K562 (cell line): Measurements from ENCODE around the gene PDE6G. TPM values are rescaled to one million over a fixed set of nuclear protein-coding genes. Genes with fewer than 3 reads are reported as not detected.

Experiments
- ATAC-seq: fragments of 200-7000 bp; cut with Tn5 transposase; 3 replicates; pipeline ENCODE4 v1.9.1; 2020; ENCODE audit warnings: moderate library complexity
- BruUV-seq: library from RNA; stranded (reverse); fragments of 400-500 nt; replicated peaks from 2 replicates; lab custom pipeline; 2021; lab: Mats Ljungman, UMichigan
- CTCF ChIA-PET: fragments of 300-600 bp; formaldehyde crosslinking; extraction: SDS; loops from one replicate; lab custom pipeline; 2021; ENCODE audit warnings: low intra/inter-chr PET ratio; lab: Yijun Ruan, JAX
- POLR2A ChIA-PET: fragments of 300-600, 350-650 bp; sonication (Branson Sonifier 250); formaldehyde crosslinking; extraction: SDS; loops from one replicate; lab custom pipeline; 2021; ENCODE audit warnings: antibody characterized with exemption, inconsistent platforms; lab: Yijun Ruan, JAX
- DNase-seq, 4 experiments: peaks; one replicate each; pipeline versions ENCODE4 v3.0.0 to v3.0.0-alpha.2; 2011 to 2018; ENCODE audit warnings: low spot score in 3 of 4, mixed read lengths in 3 of 4; ENCODE audit errors: extremely low read depth in 1 of 4
- FAIRE-seq: peaks from 2 replicates; lab custom pipeline; 2011; peaks lifted over from hg19 to GRCh38; lab: Jason Lieb, UNC
- H2AFZ ChIP-seq: 2 replicates; pipeline ENCODE4 v1.6.0; 2011; ENCODE audit warnings: low read depth, low read length, control low read depth, inconsistent platforms
- H3K27ac ChIP-seq: fragments of 200-600 bp; 3 replicates; pipeline ENCODE4 v1.8.0; 2011; ENCODE audit warnings: low read depth, mild to moderate bottlenecking, control low read depth, inconsistent platforms, low read length, moderate library complexity, mixed read lengths; ENCODE audit errors: extremely low read depth
- H3K27me3 ChIP-seq, 2 experiments: fragments of 300-600 bp in 1 of 2; 2 replicates in 1 of 2; 3 replicates in 1 of 2; pipeline versions ENCODE4 v1.6.0 to v1.8.0; 2011; ENCODE audit warnings: inconsistent platforms in 2 of 2, low read length in 2 of 2, mild to moderate bottlenecking in 1 of 2, mixed read lengths in 1 of 2, moderate library complexity in 1 of 2; ENCODE audit not compliant: control insufficient read depth in 2 of 2, insufficient read depth in 2 of 2
- H3K36me3 ChIP-seq: fragments of 300-600 bp; 3 replicates; pipeline ENCODE4 v1.8.0; 2011; ENCODE audit warnings: mild to moderate bottlenecking, low read length, inconsistent platforms; ENCODE audit not compliant: control insufficient read depth, insufficient read depth
- H3K4me1 ChIP-seq, 2 experiments: fragments of 200-600 bp in 1 of 2; replicated peaks in 1 of 2; 2 replicates in 1 of 2; 3 replicates in 1 of 2; pipeline versions ENCODE4 v1.5.1 to v1.8.0; 2011; ENCODE audit warnings: inconsistent platforms in 2 of 2, low read length in 2 of 2, mild to moderate bottlenecking in 1 of 2, mixed read lengths in 1 of 2, moderate library complexity in 1 of 2; ENCODE audit not compliant: control insufficient read depth in 2 of 2, insufficient read depth in 2 of 2
- H3K4me2 ChIP-seq: 2 replicates; pipeline ENCODE4 v1.6.1; 2011; ENCODE audit warnings: low read length, control low read depth, inconsistent platforms, mixed read lengths; ENCODE audit not compliant: insufficient read depth
- H3K4me3 ChIP-seq: fragments of 200-600 bp; sonication (generic), shearing (Covaris generic); 2 replicates; pipeline ENCODE4 v1.5.1; 2016; ENCODE audit warnings: control low read depth, inconsistent platforms
- H3K79me2 ChIP-seq: fragments of 200-600 bp; 3 replicates; pipeline ENCODE4 v1.8.0; 2011; ENCODE audit warnings: low read length, inconsistent platforms; ENCODE audit not compliant: control insufficient read depth, insufficient read depth
- H3K9ac ChIP-seq, 2 experiments: 2 replicates each; pipeline versions ENCODE4 v1.6.0 to v1.6.1; 2011; ENCODE audit warnings: low read depth in 2 of 2, low read length in 2 of 2, control low read depth in 1 of 2, inconsistent platforms in 1 of 2, mild to moderate bottlenecking in 1 of 2, mixed read lengths in 1 of 2; ENCODE audit not compliant: insufficient read depth in 1 of 2
- H3K9me1 ChIP-seq: one replicate; pipeline ENCODE4 v1.6.0; 2011; ENCODE audit warnings: inconsistent platforms, mild to moderate bottlenecking, low read length, moderate library complexity; ENCODE audit not compliant: control insufficient read depth, insufficient read depth
- H3K9me3 ChIP-seq: replicated peaks from 2 replicates; pipeline ENCODE4 v1.5.1; 2011; ENCODE audit warnings: low read depth, low read length, inconsistent platforms; ENCODE audit not compliant: control insufficient read depth, insufficient read depth
- H4K20me1 ChIP-seq: replicated peaks from 2 replicates; pipeline ENCODE4 v1.6.1; 2011; ENCODE audit warnings: low read length, inconsistent platforms, mixed read lengths; ENCODE audit not compliant: control insufficient read depth, insufficient read depth
- EHMT2 ChIP-seq: fragments of 450-650 bp; IDR thresholded peaks from 2 replicates; pipeline ENCODE4 v1.6.1; 2018; ENCODE audit warnings: antibody characterized with exemption
- FIP1L1 ChIP-seq: fragments of 200-400 bp; formaldehyde crosslinking; IDR thresholded peaks from 2 replicates; pipeline ENCODE4 v1.6.1; 2018; ENCODE audit warnings: mild to moderate bottlenecking, low read depth, low read length; ENCODE audit not compliant: poor library complexity, severe bottlenecking
- JUND ChIP-seq, 2 experiments: IDR thresholded peaks; 2 replicates in 1 of 2; 3 replicates in 1 of 2; pipeline ENCODE4 v1.6.1; 2011; ENCODE audit warnings: borderline replicate concordance in 2 of 2, low read depth in 2 of 2, low read length in 2 of 2, improper control_type of control experiment in 1 of 2, missing biosample characterization in 1 of 2, missing genetic modification characterization in 1 of 2, missing genetic modification reagents in 1 of 2
- LARP7 ChIP-seq: fragments of 450-650 bp; IDR thresholded peaks from 2 replicates; pipeline ENCODE4 v1.6.1; 2016
- NCOA4 ChIP-seq: fragments of 450-650 bp; IDR thresholded peaks from 2 replicates; pipeline ENCODE4 v1.6.1; 2018; ENCODE audit warnings: mild to moderate bottlenecking; ENCODE audit not compliant: partially characterized antibody
- RAD51 ChIP-seq: fragments of 450-650 bp; IDR thresholded peaks from 2 replicates; pipeline ENCODE4 v1.7.1; 2016; ENCODE audit warnings: low read depth, mild to moderate bottlenecking, borderline replicate concordance
- SETDB1 ChIP-seq: IDR thresholded peaks from one replicate; pipeline ENCODE4 v1.6.1; 2012; ENCODE audit warnings: low read length, control low read depth, inconsistent platforms
- SMAD2 ChIP-seq: fragments of 150-350 bp; IDR thresholded peaks from 2 replicates; pipeline ENCODE4 v1.6.1; 2014; ENCODE audit warnings: low read depth, mild to moderate bottlenecking, low read length
- SP2 ChIP-seq: IDR thresholded peaks from 2 replicates; pipeline ENCODE4 v1.6.1; 2011; ENCODE audit warnings: mild to moderate bottlenecking, low read depth, low read length, moderate library complexity; ENCODE audit not compliant: poor library complexity, severe bottlenecking; ENCODE audit errors: extremely low read depth
- TEAD4 ChIP-seq, 2 experiments: sonication (generic) in 1 of 2; formaldehyde crosslinking in 1 of 2; IDR thresholded peaks; 2 replicates each; pipeline versions ENCODE4 v1.6.1 to v1.8.0; 2012 to 2022; ENCODE audit warnings: borderline replicate concordance in 1 of 2, inconsistent platforms in 1 of 2, low read length in 1 of 2, mild to moderate bottlenecking in 1 of 2, missing genetic modification reagents in 1 of 2
- TFAM ChIP-seq: fragments of 250-450 bp; sonication (Bioruptor Pico); conservative IDR thresholded peaks from 2 replicates; pipeline ENCODE4 v1.5.0; 2021; ENCODE audit warnings: mild to moderate bottlenecking, moderate library complexity
- WGBS: fragments of 100-300 bp; shearing (Covaris generic); methylation state at CpG from one replicate; pipeline ENCODE4 v1.1.6; 2016; ENCODE audit warnings: low coverage, mixed read lengths; ENCODE audit not compliant: insufficient coverage; ENCODE audit errors: missing lambda C conversion rate; 5-methylcytosine and 5-hydroxymethylcytosine counted together
- in situ Hi-C: fragments of 300-500 bp; cut with MboI; formaldehyde crosslinking; loops from 4 replicates; pipeline ENCODE4 v1.15.0; 2018; ENCODE audit warnings: inconsistent platforms, mixed read lengths
- intact Hi-C: fragments of 100-400 bp; cut with micrococcal nuclease; formaldehyde crosslinking; loops from 2 replicates; pipeline ENCODE4 v1.14.2; 2022
- polyA plus RNA-seq, 8 experiments: library from polyadenylated mRNA; depleted of rRNA in 4 of 8; stranded (reverse) in 5 of 8; unstranded in 3 of 8; fragments of >200 nt; fragmentation: Nextera tagmentation in 2 of 8; fragmentation: Illumina TruSeq in 1 of 8; extraction: Ambion mirVana in 2 of 8; extraction: Trizol in 1 of 8; gene quantifications; 2 replicates each; pipeline versions ENCODE4 v1.2.1 to v1.2.3, GENCODE V29; 2011 to 2014; ENCODE audit warnings: inconsistent platforms in 1 of 8, missing spikeins in 1 of 8
- total RNA-seq, 7 experiments: library from RNA; depleted of rRNA in 6 of 7; stranded (reverse); fragments of >200 nt in 6 of 7; fragmentation: Illumina TruSeq in 2 of 7; extraction: Trizol in 2 of 7; gene quantifications; 2 replicates each; pipeline versions ENCODE4 v1.2.1 to v1.2.3, GENCODE V29; 2011 to 2021; ENCODE audit warnings: low replicate concordance in 1 of 7
- TF ChIP-seq, protein P1 (sequence below): sonication (generic); formaldehyde crosslinking; IDR thresholded peaks from 2 replicates; pipeline ENCODE4 v1.8.1; 2023; ENCODE audit warnings: mild to moderate bottlenecking, missing genetic modification reagents
- TF ChIP-seq, protein P2 (sequence below): fragments of 250-450 bp; sonication (Bioruptor Pico); IDR thresholded peaks from 2 replicates; pipeline ENCODE4 v1.5.0; 2021
- TF ChIP-seq, protein P3 (sequence below): sonication (generic); formaldehyde crosslinking; IDR thresholded peaks from 2 replicates; pipeline ENCODE4 v1.8.0; 2023; ENCODE audit warnings: mild to moderate bottlenecking, missing genetic modification reagents

Gene PDE6G
- total and polyA plus RNA-seq, 9 of the 15 experiments (the other 6 are each of a cell fraction or from before 2014, with no cell fraction given): 0.14 to 0.59 TPM; not detected in 7

DNA sequence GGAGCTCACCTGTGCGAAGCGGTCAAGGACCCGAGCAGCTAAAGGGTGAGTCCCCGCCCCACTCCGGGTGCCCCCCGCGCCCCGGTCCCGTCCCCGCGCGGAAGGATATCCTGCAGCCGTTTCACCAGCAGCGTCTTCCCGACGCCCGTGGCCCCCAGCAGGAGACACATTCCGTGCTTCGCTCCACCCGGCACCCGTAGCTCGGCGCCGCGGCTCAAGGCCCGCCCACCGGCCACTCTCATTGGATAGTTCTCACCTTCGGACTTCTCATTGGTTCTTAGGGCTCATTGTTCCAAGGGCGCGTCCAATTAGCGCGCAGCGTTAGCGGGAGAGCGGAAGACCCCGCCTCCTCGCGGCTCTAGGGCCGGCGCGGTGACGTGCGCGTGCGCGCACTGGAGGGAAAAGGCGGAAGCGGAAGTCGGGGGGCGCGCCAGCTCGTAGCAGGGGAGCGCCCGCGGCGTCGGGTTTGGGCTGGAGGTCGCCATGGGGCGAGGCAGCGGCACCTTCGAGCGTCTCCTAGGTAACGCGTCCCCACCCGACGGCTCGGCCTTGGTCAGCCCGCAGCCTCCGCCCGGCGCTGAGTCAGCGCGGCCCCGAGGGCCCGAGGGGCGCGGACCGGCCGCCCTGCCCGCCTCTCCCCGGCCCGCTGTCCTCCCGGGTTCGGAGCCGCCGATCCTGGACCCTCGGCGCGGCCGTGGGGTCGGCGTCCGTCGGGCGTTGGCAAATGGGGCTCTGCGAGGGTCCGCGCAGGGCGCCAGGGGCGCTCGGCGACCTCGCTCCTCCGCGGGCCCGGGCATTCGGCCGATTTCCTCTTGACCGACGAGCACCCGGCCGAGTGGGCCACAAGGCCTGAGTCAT, 27.5 kb upstream of the PDE6G start, which contains the start of the genes ARL16 and HGS:
Gene ARL16 (minus strand): TSS at position 214 of the 858 bp plus-strand sequence. CDS start 44 bp downstream, at position 170.
Gene HGS (plus strand): TSS at position 428 of the 858 bp plus-strand sequence. CDS start 56 bp downstream, at position 484.
- Histone ChIP-seq H3K4me2 (peak within 1 kb of the TSS; percentile 96), H3K4me1 (peaks cover 13 to 61% of the 10 kb centered on the region in 2 experiments), H3K9ac (peak within 1 kb of the TSS; percentile 96 to 99), H3K36me3 (peaks cover 52% of the 10 kb centered on the region; the same call in 2 of the 3 replicates), H3K79me2 (peaks cover 55% of the 10 kb centered on the region), H3K9me3 (no peaks in the 10 kb centered on the region), H3K4me3 (peak within 1 kb of the TSS; percentile 96), H3K27ac (peak within 1 kb of the TSS; percentile 95), H2AFZ (peak within 1 kb of the TSS; percentile 78), H3K27me3 (no peaks in the 10 kb centered on the region), H4K20me1 (peaks cover 12% of the 10 kb centered on the region; the same call in 1 of the 2 replicates), H3K9me1 (peaks cover 6% of the 10 kb centered on the region)
- WGBS: under 1% methylated on average over 63 of the region's 112 CpGs
- ChIA-PET POLR2A (interaction anchor here (0.6 to 3.5 kb wide), 24 partner anchors 9 to 1080 kb away, joined by 3 to 39 read pairs (median 4); partner anchors contain the start of genes CCDC137, MRPL12 and OXLD1), CTCF (interaction anchor here (0.6 kb wide), 2 partner anchors 33 to 115 kb away, joined by 3 read pairs; no protein-coding TSS in a partner anchor)
- no TSS peak for BruUV-seq
- ATAC-seq: peak; percentile 99
- intact Hi-C loops (no loop called here), in situ Hi-C loops (no loop called here)
- DNase-seq: peak; percentile 96 to 100 (median 98)
- FAIRE-seq: peak; percentile 100
- TF ChIP-seq TFAM (no peak), RAD51 (no peak; the same call in 1 of the 2 replicates), SETDB1 (no peak), SP2 (peak; percentile 83), LARP7 (no peak), NCOA4 (no peak), JUND (IDR thresholded peaks at IDR 0.05; ENCODE audit: borderline replicate concordance, low read depth, low read length) (no peak), JUND (tag; IDR thresholded peaks at IDR 0.05; ENCODE audit: borderline replicate concordance, low read depth, low read length) (no peak), TEAD4 (IDR thresholded peaks at IDR 0.05; ENCODE audit: low read length) (peak; percentile 70), TEAD4 (CRISPR knock-in tag; IDR thresholded peaks at IDR 0.05; ENCODE audit: borderline replicate concordance) (no peak), FIP1L1 (no peak), SMAD2 (no peak), EHMT2 (no peak)
- TF ChIP-seq, protein P1, sequence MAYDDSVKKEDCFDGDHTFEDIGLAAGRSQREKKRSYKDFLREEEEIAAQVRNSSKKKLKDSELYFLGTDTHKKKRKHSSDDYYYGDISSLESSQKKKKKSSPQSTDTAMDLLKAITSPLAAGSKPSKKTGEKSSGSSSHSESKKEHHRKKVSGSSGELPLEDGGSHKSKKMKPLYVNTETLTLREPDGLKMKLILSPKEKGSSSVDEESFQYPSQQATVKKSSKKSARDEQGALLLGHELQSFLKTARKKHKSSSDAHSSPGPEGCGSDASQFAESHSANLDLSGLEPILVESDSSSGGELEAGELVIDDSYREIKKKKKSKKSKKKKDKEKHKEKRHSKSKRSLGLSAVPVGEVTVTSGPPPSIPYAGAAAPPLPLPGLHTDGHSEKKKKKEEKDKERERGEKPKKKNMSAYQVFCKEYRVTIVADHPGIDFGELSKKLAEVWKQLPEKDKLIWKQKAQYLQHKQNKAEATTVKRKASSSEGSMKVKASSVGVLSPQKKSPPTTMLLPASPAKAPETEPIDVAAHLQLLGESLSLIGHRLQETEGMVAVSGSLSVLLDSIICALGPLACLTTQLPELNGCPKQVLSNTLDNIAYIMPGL (CRISPR knock-in tag): no peak
- TF ChIP-seq, protein P2, sequence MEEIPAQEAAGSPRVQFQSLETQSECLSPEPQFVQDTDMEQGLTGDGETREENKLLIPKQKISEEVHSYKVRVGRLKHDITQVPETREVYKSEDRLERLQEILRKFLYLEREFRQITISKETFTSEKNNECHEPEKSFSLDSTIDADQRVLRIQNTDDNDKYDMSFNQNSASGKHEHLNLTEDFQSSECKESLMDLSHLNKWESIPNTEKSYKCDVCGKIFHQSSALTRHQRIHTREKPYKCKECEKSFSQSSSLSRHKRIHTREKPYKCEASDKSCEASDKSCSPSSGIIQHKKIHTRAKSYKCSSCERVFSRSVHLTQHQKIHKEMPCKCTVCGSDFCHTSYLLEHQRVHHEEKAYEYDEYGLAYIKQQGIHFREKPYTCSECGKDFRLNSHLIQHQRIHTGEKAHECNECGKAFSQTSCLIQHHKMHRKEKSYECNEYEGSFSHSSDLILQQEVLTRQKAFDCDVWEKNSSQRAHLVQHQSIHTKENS (CRISPR knock-in tag): no peak
- TF ChIP-seq, protein P3, sequence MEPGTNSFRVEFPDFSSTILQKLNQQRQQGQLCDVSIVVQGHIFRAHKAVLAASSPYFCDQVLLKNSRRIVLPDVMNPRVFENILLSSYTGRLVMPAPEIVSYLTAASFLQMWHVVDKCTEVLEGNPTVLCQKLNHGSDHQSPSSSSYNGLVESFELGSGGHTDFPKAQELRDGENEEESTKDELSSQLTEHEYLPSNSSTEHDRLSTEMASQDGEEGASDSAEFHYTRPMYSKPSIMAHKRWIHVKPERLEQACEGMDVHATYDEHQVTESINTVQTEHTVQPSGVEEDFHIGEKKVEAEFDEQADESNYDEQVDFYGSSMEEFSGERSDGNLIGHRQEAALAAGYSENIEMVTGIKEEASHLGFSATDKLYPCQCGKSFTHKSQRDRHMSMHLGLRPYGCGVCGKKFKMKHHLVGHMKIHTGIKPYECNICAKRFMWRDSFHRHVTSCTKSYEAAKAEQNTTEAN (CRISPR knock-in tag): no peak
